ENCODE results near the gene STMN1. TPM values are rescaled to one million over a fixed set of nuclear protein-coding genes. Genes with fewer than 3 reads are reported as not detected.

The STMN1 gene
- total RNA-seq, 4 donors from 2014 or later, result 79.2 to 140 (median 105) TPM

- Histone ChIP-seq H3K4me1 (peaks cover 0 to 56% (median 24%) of the 10 kb centered on the region in 4 donors), H3K4me3 (no peak overlapping the region), H3K9me3 (no peaks in the 10 kb centered on the region), H3K36me3 (no peaks in the 10 kb centered on the region), H3K27me3 (no peaks in the 10 kb centered on the region), H3K27ac (peak overlapping the region; percentile 26 to 92 (median 80))
- 48 to 52% methylated on average over 4 of the region's 4 CpGs for WGBS, 2 donors
- no peak for DNase-seq (ENCODE audit: low spot score in 2 of 2)
- TF ChIP-seq POLR2A (IDR thresholded peaks at IDR 0.05) (no peak), EP300 (IDR thresholded peaks at IDR 0.05) (no peak)
- TF ChIP-seq, protein P1, sequence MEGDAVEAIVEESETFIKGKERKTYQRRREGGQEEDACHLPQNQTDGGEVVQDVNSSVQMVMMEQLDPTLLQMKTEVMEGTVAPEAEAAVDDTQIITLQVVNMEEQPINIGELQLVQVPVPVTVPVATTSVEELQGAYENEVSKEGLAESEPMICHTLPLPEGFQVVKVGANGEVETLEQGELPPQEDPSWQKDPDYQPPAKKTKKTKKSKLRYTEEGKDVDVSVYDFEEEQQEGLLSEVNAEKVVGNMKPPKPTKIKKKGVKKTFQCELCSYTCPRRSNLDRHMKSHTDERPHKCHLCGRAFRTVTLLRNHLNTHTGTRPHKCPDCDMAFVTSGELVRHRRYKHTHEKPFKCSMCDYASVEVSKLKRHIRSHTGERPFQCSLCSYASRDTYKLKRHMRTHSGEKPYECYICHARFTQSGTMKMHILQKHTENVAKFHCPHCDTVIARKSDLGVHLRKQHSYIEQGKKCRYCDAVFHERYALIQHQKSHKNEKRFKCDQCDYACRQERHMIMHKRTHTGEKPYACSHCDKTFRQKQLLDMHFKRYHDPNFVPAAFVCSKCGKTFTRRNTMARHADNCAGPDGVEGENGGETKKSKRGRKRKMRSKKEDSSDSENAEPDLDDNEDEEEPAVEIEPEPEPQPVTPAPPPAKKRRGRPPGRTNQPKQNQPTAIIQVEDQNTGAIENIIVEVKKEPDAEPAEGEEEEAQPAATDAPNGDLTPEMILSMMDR (IDR thresholded peaks at IDR 0.05), result no peak
Measured at GRCh38 chr1:25893116-25893515, 13.1 kb downstream of the STMN1 start.

- Histone ChIP-seq H3K36me3 (no peaks in the 10 kb centered on the region), H3K9me3 (no peaks in the 10 kb centered on the region), H3K27ac (peak overlapping the region; percentile 11 to 92 (median 61)), H3K27me3 (no peaks in the 10 kb centered on the region), H3K4me1 (peaks cover 0 to 52% (median 24%) of the 10 kb centered on the region in 4 donors), H3K4me3 (no peak overlapping the region)
- 62 to 70% methylated on average over 5 of the region's 5 CpGs for WGBS, 2 donors
- TF ChIP-seq, protein P1 (IDR thresholded peaks at IDR 0.05), result no peak
- no peak for TF ChIP-seq POLR2A (IDR thresholded peaks at IDR 0.05)
- TF ChIP-seq EP300 (IDR thresholded peaks at IDR 0.05), result no peak
- no peak for DNase-seq (ENCODE audit: low spot score in 2 of 2)
Measured at GRCh38 chr1:25891606-25892005, 14.6 kb downstream of the STMN1 start.

DNA sequence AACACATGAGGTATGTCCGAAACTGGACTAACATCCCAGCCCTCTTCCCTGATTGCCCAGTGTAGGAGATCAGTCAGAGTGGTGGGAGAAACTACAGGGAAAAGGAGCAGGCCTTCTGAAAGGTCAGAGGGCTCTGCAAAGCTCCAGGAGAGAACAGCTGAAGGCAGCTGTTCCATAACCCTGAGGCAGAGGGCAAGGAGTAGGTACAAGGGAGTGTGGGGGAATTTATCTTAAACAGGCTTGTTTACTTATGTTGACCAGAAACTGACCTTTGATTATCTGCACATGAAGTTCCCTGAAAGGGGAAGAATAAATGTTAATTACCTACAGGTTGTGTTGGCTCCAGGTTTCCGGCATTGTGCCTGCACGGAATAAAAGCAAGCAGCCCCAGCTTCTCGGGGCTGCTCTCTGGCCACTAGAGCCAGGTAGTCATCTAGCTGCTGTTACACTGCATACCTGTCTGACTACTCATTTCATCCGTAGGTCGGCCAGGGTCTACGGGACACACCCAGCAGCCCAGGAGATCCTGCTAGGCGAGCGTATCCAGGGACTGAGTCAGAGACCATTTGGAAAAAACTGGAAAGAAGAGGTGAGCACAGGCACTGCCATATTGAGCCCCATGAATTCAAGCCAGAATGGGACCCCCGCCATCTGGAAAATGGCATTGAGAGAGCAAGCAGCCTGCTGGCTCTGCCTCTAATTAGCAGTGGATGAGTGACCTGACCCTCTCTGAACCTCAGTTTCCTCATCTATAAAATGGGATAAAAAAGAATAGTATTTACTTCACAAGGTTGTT, 15.8 kb downstream of the STMN1 start:
- TF ChIP-seq POLR2A (IDR thresholded peaks at IDR 0.05) (no peak), EP300 (IDR thresholded peaks at IDR 0.05) (no peak)
- TF ChIP-seq, protein P1 (IDR thresholded peaks at IDR 0.05), result no peak
- 79 to 84% methylated on average over 5 to 10 of the region's 10 CpGs for WGBS, 2 donors
- peak overlapping the region in 3 of 4 donors; percentile 36 to 92 (median 86) for H3K27ac ChIP-seq
- H3K36me3 ChIP-seq, result no peaks in the 10 kb centered on the region
- no peaks in the 10 kb centered on the region for H3K9me3 ChIP-seq
- H3K4me3 ChIP-seq, result no peak overlapping the region
- H3K27me3 ChIP-seq, result no peaks in the 10 kb centered on the region
- H3K4me1 ChIP-seq, result peaks cover 0 to 41% (median 14%) of the 10 kb centered on the region in 4 donors
- no peak for DNase-seq (ENCODE audit: low spot score in 2 of 2)

GRCh38 chr1:25889470-25889869, 16.7 kb downstream of the STMN1 start:
- H3K36me3 ChIP-seq, result peaks cover 0 to 4% (median 0%) of the 10 kb centered on the region in 3 donors
- no peaks in the 10 kb centered on the region for H3K27me3 ChIP-seq
- TF ChIP-seq, protein P1 (IDR thresholded peaks at IDR 0.05), result no peak
- TF ChIP-seq EP300 (IDR thresholded peaks at IDR 0.05), result no peak
- no peak for DNase-seq (ENCODE audit: low spot score in 2 of 2)
- no peaks in the 10 kb centered on the region for H3K9me3 ChIP-seq
- peaks cover 0 to 34% (median 11%) of the 10 kb centered on the region in 4 donors for H3K4me1 ChIP-seq
- WGBS, 2 donors, result 67 to 79% methylated on average over 3 of the region's 3 CpGs
- H3K27ac ChIP-seq, result peak overlapping the region in 3 of 4 donors; percentile 15 to 92 (median 86)
- no peak overlapping the region for H3K4me3 ChIP-seq

DNA sequence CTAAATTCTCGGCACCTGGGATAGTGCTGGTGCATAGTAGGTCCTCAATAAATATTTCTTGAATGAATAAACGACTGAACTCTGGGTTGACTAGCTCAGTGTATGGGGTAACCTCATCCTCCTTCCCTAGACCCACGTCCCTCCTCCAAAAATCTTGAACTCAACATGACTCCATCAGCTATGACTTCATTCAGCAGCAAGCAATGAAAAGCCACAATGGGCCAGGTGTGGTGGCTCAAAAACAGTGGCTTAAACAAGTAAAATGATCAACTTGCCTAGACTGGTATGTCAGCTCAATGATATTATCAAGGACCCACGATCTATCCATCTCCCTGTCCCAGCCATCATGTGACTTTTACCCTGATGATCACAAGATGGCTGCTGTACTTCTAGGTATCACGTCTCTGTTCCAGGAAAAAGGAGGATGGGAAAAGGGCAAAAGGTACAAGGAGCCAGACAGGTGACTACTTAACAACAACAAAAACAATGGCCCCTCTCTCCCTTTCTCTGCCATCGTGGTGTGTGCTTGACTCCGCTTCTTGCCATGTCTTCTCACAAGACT, 17.7 kb downstream of the STMN1 start:
- WGBS, 2 donors, result 78 to 79% methylated on average over 7 of the region's 7 CpGs
- Histone ChIP-seq H3K9me3 (no peaks in the 10 kb centered on the region), H3K27me3 (no peaks in the 10 kb centered on the region), H3K27ac (no peak overlapping the region), H3K4me3 (no peak overlapping the region), H3K4me1 (peaks cover 0 to 33% (median 9%) of the 10 kb centered on the region in 4 donors), H3K36me3 (peaks cover 0 to 4% (median 0%) of the 10 kb centered on the region in 3 donors)
- DNase-seq (ENCODE audit: low spot score in 2 of 2), result no peak
- TF ChIP-seq, protein P1 (IDR thresholded peaks at IDR 0.05), result no peak
- TF ChIP-seq EP300 (IDR thresholded peaks at IDR 0.05), result no peak
- no peak for TF ChIP-seq POLR2A (IDR thresholded peaks at IDR 0.05)
